LNCaP clone FGC (cell line): ENCODE data around the gene CAPNS2.

Experiments used
- DNase-seq: peaks from one replicate; pipeline ENCODE4 v3.0.0-alpha.2; 2011; ENCODE audit warnings: low read depth
- H3K4me3 ChIP-seq: 2 replicates; pipeline ENCODE4 v1.5.1; 2011; ENCODE audit warnings: mild to moderate bottlenecking, low read depth, low read length, control low read depth
- TF ChIP-seq, protein P1 (sequence below): IDR thresholded peaks from 2 replicates; pipeline ENCODE4 v1.5.1; 2012; ENCODE audit warnings: mild to moderate bottlenecking; ENCODE audit not compliant: control insufficient read depth, insufficient read depth; ENCODE audit errors: extremely low read depth

CAPNS2 gene

GRCh38 chr16:55534756-55535155, 31.7 kb upstream of the CAPNS2 start:
- DNase-seq = no peak
- no peak overlapping the region for H3K4me3 ChIP-seq
- TF ChIP-seq, protein P1, sequence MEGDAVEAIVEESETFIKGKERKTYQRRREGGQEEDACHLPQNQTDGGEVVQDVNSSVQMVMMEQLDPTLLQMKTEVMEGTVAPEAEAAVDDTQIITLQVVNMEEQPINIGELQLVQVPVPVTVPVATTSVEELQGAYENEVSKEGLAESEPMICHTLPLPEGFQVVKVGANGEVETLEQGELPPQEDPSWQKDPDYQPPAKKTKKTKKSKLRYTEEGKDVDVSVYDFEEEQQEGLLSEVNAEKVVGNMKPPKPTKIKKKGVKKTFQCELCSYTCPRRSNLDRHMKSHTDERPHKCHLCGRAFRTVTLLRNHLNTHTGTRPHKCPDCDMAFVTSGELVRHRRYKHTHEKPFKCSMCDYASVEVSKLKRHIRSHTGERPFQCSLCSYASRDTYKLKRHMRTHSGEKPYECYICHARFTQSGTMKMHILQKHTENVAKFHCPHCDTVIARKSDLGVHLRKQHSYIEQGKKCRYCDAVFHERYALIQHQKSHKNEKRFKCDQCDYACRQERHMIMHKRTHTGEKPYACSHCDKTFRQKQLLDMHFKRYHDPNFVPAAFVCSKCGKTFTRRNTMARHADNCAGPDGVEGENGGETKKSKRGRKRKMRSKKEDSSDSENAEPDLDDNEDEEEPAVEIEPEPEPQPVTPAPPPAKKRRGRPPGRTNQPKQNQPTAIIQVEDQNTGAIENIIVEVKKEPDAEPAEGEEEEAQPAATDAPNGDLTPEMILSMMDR = no peak

DNA sequence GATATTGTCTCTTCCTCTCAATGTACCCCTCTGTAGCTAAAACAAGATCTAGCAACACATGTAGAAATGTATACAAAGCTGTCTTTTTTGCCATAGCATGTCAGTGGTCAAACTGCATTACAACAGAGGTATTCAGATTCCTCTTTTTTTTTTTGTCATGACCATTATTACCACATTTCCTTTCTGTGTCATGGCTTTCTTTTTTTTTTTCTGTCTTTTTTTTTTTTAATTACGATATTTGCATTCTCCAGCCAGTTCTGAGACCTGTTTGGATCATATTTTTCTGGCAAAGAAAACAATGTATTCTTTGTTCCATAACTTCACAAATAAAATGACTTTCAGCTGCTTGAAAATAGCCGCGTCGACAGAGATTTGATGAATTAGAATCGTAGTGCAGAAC, 27.4 kb upstream of the CAPNS2 start:
- no peak for DNase-seq
- TF ChIP-seq, protein P1 = no peak
- no peak overlapping the region for H3K4me3 ChIP-seq

- TF ChIP-seq, protein P1 = no peak
Measured at GRCh38 chr16:55539488-55539887, 27.0 kb upstream of the CAPNS2 start.

DNA sequence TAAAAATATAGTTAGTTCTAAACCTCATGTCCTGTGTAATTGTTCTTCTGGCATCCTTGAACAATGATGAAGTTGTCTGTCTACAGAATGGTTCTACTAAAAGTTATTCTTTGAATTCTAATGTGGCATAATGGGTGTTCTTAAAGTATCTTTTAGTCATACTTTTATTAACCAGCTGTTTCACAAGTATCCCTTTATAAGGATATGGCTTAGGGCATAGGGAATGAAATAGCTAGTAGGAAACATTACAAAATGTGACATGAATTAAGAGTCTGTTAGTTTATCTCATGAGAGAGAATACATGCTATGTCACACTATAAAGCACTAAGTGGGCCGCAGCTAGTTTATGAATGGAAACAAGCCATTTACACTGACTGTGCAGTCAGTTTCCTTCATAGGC, 26.3 kb upstream of the CAPNS2 start:
- no peak overlapping the region for H3K4me3 ChIP-seq
- TF ChIP-seq, protein P1 = no peak
- no peak for DNase-seq

More at GRCh38 chr16:55539488-55539887, 27.0 kb upstream of the CAPNS2 start:
- DNase-seq = no peak
- H3K4me3 ChIP-seq = no peak overlapping the region

GRCh38 chr16:55542459-55543082, 23.9 kb upstream of the CAPNS2 start:
- no peak overlapping the region for H3K4me3 ChIP-seq
- DNase-seq = no peak
- TF ChIP-seq, protein P1 = no peak

DNA sequence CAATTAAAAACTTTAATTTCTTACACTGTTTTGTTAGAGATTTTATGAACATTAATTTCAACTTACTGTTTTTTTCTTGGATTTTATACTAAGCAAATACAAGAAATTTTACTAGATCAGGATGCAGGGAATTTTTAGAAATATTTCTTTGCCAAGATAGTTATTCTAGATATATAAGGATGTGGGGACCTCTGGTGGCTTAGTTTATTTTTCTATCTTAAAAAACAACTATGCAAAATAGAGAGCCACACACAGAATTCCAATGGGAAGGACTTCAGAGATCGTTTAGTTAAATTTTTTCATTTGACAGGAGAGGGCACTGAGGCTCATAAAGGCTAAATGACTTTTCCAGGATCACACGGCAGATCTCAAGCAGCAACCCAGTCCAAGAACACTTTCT, 23.0 kb upstream of the CAPNS2 start:
- H3K4me3 ChIP-seq = no peak overlapping the region
- peak; percentile 28 for DNase-seq
- TF ChIP-seq, protein P1 = peak; percentile 38; the same call in 1 of the 2 replicates

DNA sequence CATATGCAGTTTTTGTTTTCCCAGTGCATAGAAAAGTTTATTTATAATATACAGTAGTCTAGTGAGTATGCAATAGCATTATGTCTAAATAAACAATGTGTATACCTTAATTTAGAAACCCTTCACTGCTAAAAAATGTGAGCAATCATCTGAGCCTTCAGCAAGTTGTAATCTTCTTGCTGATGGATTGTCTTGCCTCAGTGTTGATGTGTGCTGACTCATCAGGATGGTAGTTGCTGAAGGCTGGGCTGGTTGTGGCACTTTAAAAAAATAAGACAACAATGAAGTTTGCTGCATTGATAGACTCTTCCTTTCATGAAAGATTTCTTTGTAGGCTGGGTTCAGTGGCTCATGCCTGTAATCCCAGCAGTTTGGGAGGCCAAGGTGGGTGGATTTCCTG, 13.9 kb upstream of the CAPNS2 start:
- H3K4me3 ChIP-seq = no peak overlapping the region
- DNase-seq = no peak
- TF ChIP-seq, protein P1 = no peak
